SK-MEL-5 (cell line): Measurements from ENCODE around the gene BAG5. TPM values are rescaled to one million over a fixed set of nuclear protein-coding genes. Genes with fewer than 3 reads are reported as not detected.

Experiments
- DNase-seq: peaks from one replicate; pipeline ENCODE4 v3.0.0-alpha.2; 2016; ENCODE audit warnings: low read depth, low spot score
- in situ Hi-C: cut with HindIII; loops from 2 replicates; pipeline ENCODE4 v1.10.0; 2016; ENCODE audit warnings: low sequenced_read_pairs, high pct_unique_total_duplicates, low pct_unique_long_range_greater_than_20kb
- total RNA-seq: library from RNA; depleted of rRNA; stranded (reverse); fragments of >200 nt; shearing (Covaris generic); gene quantifications from 2 replicates; pipeline ENCODE4 v1.2.3, GENCODE V29; 2014

The BAG5 gene
- total RNA-seq, 1 experiment from 2014 or later = 26.9 TPM

- in situ Hi-C loops = no loop called here
Observed at GRCh38 chr14:103540821-103541708, 21.4 kb downstream of the BAG5 start.

GRCh38 chr14:103539056-103539825 is 23.2 kb downstream of the BAG5 start:
- in situ Hi-C loops = no loop called here

More at GRCh38 chr14:103540821-103541708, 21.4 kb downstream of the BAG5 start:
- DNase-seq = no peak

DNA sequence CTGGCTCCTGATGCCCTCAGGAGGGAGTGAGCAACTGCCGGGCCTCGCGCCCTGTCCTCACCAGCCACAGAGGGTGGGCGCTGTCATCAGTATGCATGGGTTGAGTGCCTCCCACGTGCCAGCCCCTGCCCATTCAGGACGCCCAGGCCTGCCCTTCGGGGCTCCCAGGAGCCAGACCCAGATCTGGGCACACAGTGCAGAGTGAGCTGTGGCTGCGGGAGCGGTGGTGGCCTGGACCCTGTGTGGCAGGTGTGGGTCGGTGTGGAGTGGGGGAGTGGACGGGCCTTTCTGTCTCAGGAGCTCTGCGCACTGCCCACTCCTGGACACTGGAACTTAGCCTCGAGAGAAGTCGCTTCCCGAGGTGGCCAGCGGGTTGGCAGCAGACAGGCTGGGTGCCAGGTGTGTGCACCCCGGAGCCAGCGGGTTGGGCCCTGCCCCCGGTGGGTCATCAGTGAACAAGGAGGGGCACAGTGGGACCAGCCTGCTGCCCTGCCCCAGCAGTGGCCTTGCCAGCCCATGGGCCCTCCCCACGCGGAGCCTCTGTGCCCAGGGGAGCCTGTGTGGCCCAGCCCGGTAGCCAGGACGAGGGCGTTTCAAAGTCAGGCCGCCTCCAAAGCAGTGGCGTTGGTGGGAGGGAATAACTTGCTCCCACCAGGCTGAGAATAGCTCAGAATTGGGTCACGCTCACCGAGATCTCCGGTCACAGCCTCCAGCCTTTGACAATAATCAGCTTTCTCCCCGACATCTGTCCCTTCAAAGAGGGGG is 24.0 kb downstream of the BAG5 start:
- no peak for DNase-seq
- in situ Hi-C loops = no loop called here

More at GRCh38 chr14:103539056-103539825, 23.2 kb downstream of the BAG5 start:
- DNase-seq = no peak

DNA sequence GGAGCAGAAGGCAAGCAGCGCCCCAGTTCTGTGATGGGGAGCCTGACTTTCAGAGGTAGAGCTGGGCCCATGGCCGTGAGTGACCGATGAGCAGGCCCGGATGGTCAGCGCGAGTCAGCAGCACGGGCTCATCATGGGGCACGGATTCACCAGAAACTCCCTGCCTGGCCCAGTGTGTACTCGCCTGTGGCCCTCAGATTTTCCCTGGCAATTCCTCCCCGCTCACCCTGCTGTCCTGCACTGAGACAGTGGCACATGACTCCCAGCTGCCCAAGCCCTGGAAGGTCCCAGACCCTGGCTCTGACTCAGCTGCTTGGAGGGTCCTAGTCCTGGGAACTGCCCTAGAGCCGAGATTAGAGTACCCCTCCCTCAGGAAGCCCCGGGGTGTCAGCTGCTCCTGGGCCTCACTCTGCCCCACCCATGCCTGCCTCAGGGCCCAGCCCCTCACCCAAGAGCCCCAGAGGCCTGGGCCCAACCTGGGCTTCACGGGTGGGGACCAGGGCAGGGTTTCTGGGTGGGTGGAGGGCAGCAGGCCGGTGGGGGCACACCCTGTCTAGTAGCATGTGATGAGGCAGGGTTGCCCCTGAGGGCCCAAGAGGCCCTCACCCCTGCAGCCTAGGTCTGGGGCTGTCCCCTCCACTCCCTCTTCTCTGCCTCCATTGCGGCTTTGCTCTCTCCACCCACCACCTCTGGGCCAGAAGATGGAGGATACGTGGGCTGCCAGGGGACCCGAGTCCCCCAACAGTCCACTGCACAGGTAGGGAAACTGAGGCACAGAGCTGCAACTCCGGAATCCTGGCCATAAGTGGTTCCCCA is 25.1 kb downstream of the BAG5 start:
- DNase-seq = peak; percentile 45
- in situ Hi-C loops = no loop called here

DNA sequence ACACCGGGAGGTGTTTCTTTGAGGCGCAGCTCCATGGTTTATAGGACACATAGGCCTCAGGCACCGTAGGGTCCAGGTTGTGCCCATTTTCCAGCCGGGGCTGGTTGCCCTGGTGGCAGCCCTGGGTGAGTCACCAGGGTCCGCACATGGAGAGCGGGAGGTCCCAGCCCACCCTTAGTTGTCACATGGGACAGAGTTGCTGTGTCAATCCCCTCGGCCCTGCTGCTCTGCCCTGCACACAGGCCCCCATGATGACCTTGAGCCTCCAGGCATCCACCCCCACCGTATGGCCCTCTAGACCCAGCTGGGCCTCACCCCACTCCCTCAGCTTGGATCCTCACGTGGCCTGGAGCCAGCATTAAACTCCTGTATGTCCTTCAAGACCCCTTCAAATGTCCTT is 25.8 kb downstream of the BAG5 start:
- DNase-seq = no peak

GRCh38 chr14:103535891-103536565 is 26.4 kb downstream of the BAG5 start:
- no peak for DNase-seq
- in situ Hi-C loops = no loop called here

More for the DNA sequence above, 25.8 kb downstream of the BAG5 start:
- in situ Hi-C loops = no loop called here

DNA sequence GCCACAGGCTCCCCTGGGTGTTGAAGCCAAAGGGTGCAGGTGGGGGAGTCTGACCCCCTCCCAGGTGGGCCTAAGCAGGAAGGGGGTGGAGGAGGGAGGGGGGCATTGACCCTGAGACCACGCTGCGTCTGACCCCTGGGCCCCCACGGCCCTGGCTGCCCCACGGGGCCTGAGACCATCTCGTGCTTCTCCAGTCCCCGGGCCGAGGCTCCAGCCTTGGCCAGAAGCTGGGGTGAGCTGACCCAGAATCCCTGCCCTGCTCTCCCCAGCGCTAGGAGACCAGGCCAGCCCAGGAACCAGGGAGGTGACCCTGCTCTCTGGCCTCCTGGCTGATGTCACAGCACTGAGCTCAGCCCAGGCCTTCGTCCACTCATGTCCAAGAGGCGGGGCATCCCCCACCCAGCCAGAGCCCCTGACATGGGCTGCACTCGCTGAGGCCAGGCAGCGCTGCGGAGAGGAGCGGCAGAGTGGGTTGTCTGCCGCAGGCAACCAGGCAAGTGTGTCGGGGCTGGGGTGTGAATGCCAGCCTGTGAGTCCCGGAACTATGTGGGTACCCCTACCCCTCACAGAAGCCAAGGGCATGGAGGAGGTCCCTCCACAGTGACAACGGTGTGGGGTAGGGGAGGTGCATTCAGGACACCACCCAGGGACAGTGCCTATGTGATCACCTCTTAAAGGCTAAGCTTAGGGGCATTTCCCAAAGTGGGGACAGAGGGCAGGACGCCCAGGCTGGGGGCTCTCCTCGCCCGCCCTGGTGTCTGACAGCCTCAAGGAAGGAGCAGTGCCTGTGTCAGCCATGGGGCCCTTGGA is 27.2 kb downstream of the BAG5 start:
- no peak for DNase-seq
- in situ Hi-C loops = no loop called here

DNA sequence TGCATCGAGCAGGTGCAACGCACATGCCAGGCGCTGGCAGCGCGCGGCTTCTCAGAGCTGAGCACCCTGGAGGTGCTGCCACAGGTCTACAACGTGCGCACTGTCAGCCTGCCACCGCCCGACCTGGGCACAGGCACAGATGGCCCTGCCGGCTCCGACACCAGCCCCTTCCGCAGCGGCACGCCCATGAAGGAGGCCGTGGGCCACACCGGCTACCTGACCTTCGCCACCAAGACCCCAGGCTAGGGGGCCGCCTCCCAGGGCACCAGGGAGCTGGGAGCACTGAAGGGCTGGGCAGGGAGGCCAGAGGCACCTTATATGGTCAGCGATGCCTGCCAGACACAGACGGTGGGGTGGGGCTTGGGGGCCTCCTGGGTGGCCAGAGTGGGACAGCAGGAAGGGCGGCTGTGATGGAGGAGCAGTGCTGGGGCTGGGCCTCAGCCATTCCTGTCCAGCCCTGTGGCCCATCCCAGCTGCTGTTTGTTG is 27.8 kb downstream of the BAG5 start:
- DNase-seq = no peak
- in situ Hi-C loops = no loop called here

DNA sequence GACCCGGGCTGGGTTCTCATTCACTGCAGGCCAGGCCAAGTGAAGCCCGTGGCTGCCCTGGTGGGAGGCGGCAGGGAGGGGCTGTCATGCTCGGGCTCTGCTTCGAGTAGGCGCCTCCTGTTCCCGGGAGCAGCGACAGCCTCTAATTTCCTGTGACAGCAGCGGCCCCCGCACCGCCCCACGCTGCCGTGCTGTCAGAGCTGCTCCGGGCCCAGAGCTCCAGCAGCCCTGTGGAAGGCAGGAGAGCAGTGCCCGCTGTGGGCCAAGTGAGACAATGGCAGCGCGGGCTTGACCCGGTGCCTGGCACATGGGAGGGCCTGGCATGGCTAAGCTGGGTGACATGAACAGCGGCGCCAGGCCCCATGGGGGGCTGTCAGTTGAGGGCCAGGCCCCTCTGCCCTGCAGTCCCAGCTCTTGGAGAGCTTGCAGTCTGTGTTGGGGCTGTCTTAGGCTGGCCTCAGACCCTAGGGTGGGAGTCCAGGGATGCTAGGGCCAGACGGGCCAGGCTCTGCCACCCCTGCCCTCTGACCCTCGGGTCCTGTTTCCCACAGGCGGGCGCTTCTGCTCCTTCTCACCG is 28.4 kb downstream of the BAG5 start:
- in situ Hi-C loops = no loop called here
- no peak for DNase-seq

GRCh38 chr14:103533137-103533998 is 29.1 kb downstream of the BAG5 start:
- in situ Hi-C loops = no loop called here
- DNase-seq = no peak

DNA sequence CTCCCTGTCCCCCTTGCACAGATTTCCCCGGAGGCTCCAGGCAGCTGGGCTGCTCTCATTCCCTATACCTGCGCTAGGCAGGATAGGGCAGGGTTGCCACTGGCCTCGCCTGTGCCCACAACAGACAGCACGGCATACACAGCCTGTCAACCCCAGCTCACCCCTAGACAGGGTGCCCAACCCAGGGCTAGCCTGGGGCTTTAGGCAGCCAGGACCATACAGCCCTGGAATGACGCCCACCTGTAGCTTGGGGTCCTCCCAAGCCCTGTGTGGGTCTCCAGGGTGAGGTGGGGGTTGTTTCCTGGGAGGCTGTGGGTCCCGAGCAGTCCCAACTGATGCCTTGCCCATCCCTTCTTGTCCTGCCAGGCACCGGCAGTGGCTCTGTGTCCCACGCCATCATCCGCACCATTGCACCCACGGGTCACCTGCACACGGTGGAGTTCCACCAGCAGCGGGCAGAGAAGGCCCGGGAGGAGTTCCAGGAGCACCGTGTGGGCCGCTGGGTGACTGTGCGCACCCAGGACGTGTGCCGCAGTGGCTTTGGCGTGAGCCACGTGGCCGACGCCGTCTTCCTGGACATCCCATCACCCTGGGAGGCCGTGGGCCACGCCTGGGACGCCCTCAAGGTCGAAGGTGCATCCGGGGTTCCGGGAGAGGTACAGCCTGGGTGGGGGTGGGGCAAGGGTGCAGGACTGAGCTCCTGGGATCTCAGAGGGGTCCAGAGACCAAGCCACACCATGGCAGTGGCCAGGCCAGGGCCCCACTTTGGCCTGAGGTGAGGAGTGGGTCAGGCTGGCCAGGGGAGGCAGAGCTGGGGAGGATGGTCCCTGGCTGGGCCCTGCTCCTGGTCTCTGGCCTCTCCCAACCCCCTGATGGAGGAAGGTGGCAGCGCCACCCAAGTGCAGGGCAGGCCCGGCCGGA is 30.0 kb downstream of the BAG5 start:
- in situ Hi-C loops = no loop called here
- no peak for DNase-seq

DNA sequence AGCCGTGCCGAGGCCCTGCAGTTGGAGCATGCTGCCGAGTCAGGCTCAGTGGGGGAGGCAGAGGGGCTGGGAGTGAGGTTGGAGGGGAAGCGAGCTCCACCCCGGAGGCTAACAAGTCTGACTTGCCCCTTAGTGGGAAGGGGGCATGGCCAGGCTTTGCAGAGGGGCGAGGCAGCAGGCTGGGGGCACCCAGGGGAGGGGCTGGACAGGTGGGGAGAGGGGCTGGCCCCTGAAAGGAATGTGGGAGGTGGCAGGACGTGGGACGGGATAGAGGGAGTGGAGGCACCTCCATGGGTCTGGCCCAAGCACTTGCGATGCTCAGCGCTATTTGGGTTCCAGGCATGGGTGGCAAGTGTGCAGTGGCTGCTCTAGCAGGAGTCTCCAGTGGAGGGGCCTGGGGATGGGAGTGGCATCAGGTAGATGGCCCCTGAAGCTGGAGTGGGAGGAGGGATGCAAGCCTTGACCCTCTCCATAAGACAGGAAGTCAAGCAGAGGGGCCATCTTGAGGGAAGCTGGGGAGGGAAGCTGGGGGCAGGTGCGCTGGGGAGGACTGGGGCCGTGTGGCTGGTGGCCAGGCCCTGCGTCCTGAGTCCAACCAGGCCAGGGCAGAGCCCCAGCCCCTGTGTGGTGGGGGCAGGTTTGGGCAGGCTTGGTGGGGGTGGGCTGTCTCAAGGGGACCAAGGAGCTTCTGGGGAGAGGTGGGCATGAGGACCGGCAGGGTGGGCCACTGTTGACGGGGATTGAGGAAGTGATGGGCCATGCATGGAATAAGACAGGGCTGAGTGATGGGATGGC is 30.8 kb downstream of the BAG5 start:
- in situ Hi-C loops = no loop called here

GRCh38 chr14:103530831-103531230 is 31.6 kb downstream of the BAG5 start:
- DNase-seq = no peak
- in situ Hi-C loops = no loop called here

More for the DNA sequence above, 30.8 kb downstream of the BAG5 start:
- DNase-seq = no peak
